ENCODE results near the gene SLC24A3.

GRCh38 chr20:19737025-19737424 lies 524.6 kb downstream of the SLC24A3 start:
- TF ChIP-seq CTCF (IDR thresholded peaks at IDR 0.05) (no peak), POLR2AphosphoS5 (IDR thresholded peaks at IDR 0.05) (no peak), POLR2A (IDR thresholded peaks at IDR 0.05) (no peak)

All from breast epithelium (tissue), 3 donors.